Small intestine (tissue), 7 donors: Measurements from ENCODE around the gene AMIGO1. TPM values are rescaled to one million over a fixed set of nuclear protein-coding genes. Genes with fewer than 3 reads are reported as not detected.

Experiments used
- DNase-seq, 2 donors: peaks; one replicate each; pipeline versions ENCODE4 v3.0.0 to v3.0.0-alpha.2; 2013
- FAIRE-seq: peaks from 2 replicates; lab custom pipeline; 2012; peaks lifted over from hg19 to GRCh38; lab: Jason Lieb, UNC
- H3K27ac ChIP-seq, 3 donors: one replicate each; pipeline ENCODE4 v1.5.1; 2013; ENCODE audit warnings: low read length in 2 of 3, mild to moderate bottlenecking in 2 of 3, control low read depth in 1 of 3, inconsistent platforms in 1 of 3, low read depth in 1 of 3, moderate library complexity in 1 of 3
- H3K27me3 ChIP-seq, 3 donors: one replicate each; pipeline ENCODE4 v1.6.1; 2013; ENCODE audit warnings: low read length in 3 of 3, inconsistent platforms in 1 of 3; ENCODE audit not compliant: control insufficient read depth in 3 of 3, insufficient read depth in 3 of 3
- H3K36me3 ChIP-seq, 3 donors: one replicate each; pipeline ENCODE4 v1.6.1; 2013; ENCODE audit warnings: low read length in 3 of 3, inconsistent platforms in 1 of 3, low read depth in 1 of 3, mild to moderate bottlenecking in 1 of 3, moderate library complexity in 1 of 3; ENCODE audit not compliant: control insufficient read depth in 3 of 3, insufficient read depth in 2 of 3
- H3K4me1 ChIP-seq, 3 donors: one replicate each; pipeline ENCODE4 v1.6.1; 2013; ENCODE audit warnings: low read length in 2 of 3, inconsistent platforms in 1 of 3, low read depth in 1 of 3, mild to moderate bottlenecking in 1 of 3, moderate library complexity in 1 of 3; ENCODE audit not compliant: control insufficient read depth in 3 of 3, insufficient read depth in 2 of 3
- H3K4me3 ChIP-seq, 3 donors: one replicate each; pipeline ENCODE4 v1.5.1; 2013; ENCODE audit warnings: low read length in 3 of 3, control low read depth in 1 of 3, inconsistent platforms in 1 of 3, low read depth in 1 of 3, mild to moderate bottlenecking in 1 of 3, moderate library complexity in 1 of 3
- H3K9me3 ChIP-seq, 2 donors: one replicate each; pipeline ENCODE4 v1.6.1; 2013; ENCODE audit warnings: low read depth in 1 of 2, low read length in 1 of 2; ENCODE audit not compliant: control insufficient read depth in 2 of 2, insufficient read depth in 1 of 2
- WGBS, 3 donors: extraction: QIAGEN DNeasy Blood & Tissue Kit; methylation state at CpG; one replicate each; pipeline ENCODE4 v1.1.7; 2013; 5-methylcytosine and 5-hydroxymethylcytosine counted together
- polyA plus RNA-seq, 4 donors: library from polyadenylated mRNA; stranded (reverse) in 3 of 4; unstranded in 1 of 4; fragments of 200-250 nt in 3 of 4; fragments of 120-200 nt in 1 of 4; gene quantifications; one replicate each; pipeline versions ENCODE4 v1.2.1 to v1.2.3, GENCODE V29; 2013
- donor health status: healthy with polysubstance abuse.
- donor health status: control.
- donor health status: control.
- donor health status: Bipolar disorder and iron deficiency.
- donor health status: healthy.

The AMIGO1 gene
- polyA plus RNA-seq, 4 donors = 1.3 to 2.9 (median 2.2) TPM

GRCh38 chr1:109535971-109536491, 26.5 kb upstream of the AMIGO1 start:
- Histone ChIP-seq H3K36me3 (no peaks in the 10 kb centered on the region), H3K27me3 (no peaks in the 10 kb centered on the region), H3K4me3 (no peak overlapping the region), H3K4me1 (peaks cover 0 to 5% (median 0%) of the 10 kb centered on the region in 3 donors), H3K27ac (no peak overlapping the region), H3K9me3 (no peaks in the 10 kb centered on the region)
- FAIRE-seq (no peak), DNase-seq (no peak)
- 68 to 88% (median 84%) methylated on average over 5 of the region's 5 CpGs for WGBS, 3 donors

- WGBS, 3 donors = 70 to 78% (median 74%) methylated on average over 4 of the region's 4 CpGs
- Histone ChIP-seq H3K4me3 (no peak overlapping the region), H3K9me3 (no peaks in the 10 kb centered on the region), H3K4me1 (peaks cover 0 to 5% (median 0%) of the 10 kb centered on the region in 3 donors), H3K36me3 (no peaks in the 10 kb centered on the region), H3K27me3 (no peaks in the 10 kb centered on the region), H3K27ac (no peak overlapping the region)
- FAIRE-seq (no peak), DNase-seq (no peak)
Observed at GRCh38 chr1:109535481-109535880, 26.0 kb upstream of the AMIGO1 start.

GRCh38 chr1:109534307-109534858, 24.9 kb upstream of the AMIGO1 start:
- Histone ChIP-seq H3K9me3 (no peaks in the 10 kb centered on the region), H3K27me3 (no peaks in the 10 kb centered on the region), H3K4me1 (peaks cover 0 to 5% (median 0%) of the 10 kb centered on the region in 3 donors), H3K4me3 (no peak overlapping the region), H3K27ac (no peak overlapping the region), H3K36me3 (no peaks in the 10 kb centered on the region)
- DNase-seq = no peak
- 82 to 89% (median 84%) methylated on average over 1 of the region's 1 CpG for WGBS, 3 donors
- no peak for FAIRE-seq

- Histone ChIP-seq H3K36me3 (no peaks in the 10 kb centered on the region), H3K9me3 (no peaks in the 10 kb centered on the region), H3K4me3 (no peak overlapping the region), H3K4me1 (peaks cover 0 to 5% (median 0%) of the 10 kb centered on the region in 3 donors), H3K27ac (peak overlapping the region in 2 of 3 donors; percentile 2 to 6), H3K27me3 (no peaks in the 10 kb centered on the region)
- WGBS, 3 donors = 6 to 13% (median 9%) methylated on average over 12 of the region's 12 CpGs
- FAIRE-seq (no peak), DNase-seq (peak; percentile 81 to 87)
Observed at GRCh38 chr1:109532365-109533136, 23.0 kb upstream of the AMIGO1 start.

- H3K27ac ChIP-seq = no peak overlapping the region
- no peaks in the 10 kb centered on the region for H3K9me3 ChIP-seq
- no peaks in the 10 kb centered on the region for H3K27me3 ChIP-seq
- FAIRE-seq = no peak
- no peaks in the 10 kb centered on the region for H3K36me3 ChIP-seq
- 45 to 53% (median 47%) methylated on average over 16 of the region's 16 CpGs for WGBS, 3 donors
- DNase-seq = no peak
- H3K4me1 ChIP-seq = peaks cover 0 to 5% (median 0%) of the 10 kb centered on the region in 3 donors
- H3K4me3 ChIP-seq = no peak overlapping the region
Observed at GRCh38 chr1:109531826-109532364, 22.4 kb upstream of the AMIGO1 start.

- Histone ChIP-seq H3K36me3 (no peaks in the 10 kb centered on the region), H3K9me3 (no peaks in the 10 kb centered on the region), H3K4me3 (no peak overlapping the region), H3K4me1 (peaks cover 0 to 5% (median 0%) of the 10 kb centered on the region in 3 donors), H3K27me3 (no peaks in the 10 kb centered on the region), H3K27ac (no peak overlapping the region)
- DNase-seq = no peak
- 88 to 93% (median 89%) methylated on average over 4 of the region's 4 CpGs for WGBS, 3 donors
- FAIRE-seq = no peak
Observed at GRCh38 chr1:109531380-109531779, 21.9 kb upstream of the AMIGO1 start.

- Histone ChIP-seq H3K27me3 (no peaks in the 10 kb centered on the region), H3K27ac (peak overlapping the region in 1 of 3 donors; percentile 5), H3K4me1 (peaks cover 0 to 5% (median 0%) of the 10 kb centered on the region in 3 donors), H3K36me3 (no peaks in the 10 kb centered on the region), H3K4me3 (no peak overlapping the region), H3K9me3 (no peaks in the 10 kb centered on the region)
- DNase-seq (peak in 1 of 2 donors; percentile 29), FAIRE-seq (no peak)
- WGBS, 3 donors = 73 to 86% (median 83%) methylated on average over 13 of the region's 13 CpGs
Observed at GRCh38 chr1:109530457-109531087, 21.0 kb upstream of the AMIGO1 start.

GRCh38 chr1:109529881-109530456, 20.4 kb upstream of the AMIGO1 start:
- H3K9me3 ChIP-seq = no peaks in the 10 kb centered on the region
- WGBS, 3 donors = 69 to 82% (median 77%) methylated on average over 8 of the region's 8 CpGs
- FAIRE-seq (no peak), DNase-seq (no peak)
- H3K27me3 ChIP-seq = no peaks in the 10 kb centered on the region
- H3K27ac ChIP-seq = peak overlapping the region in 2 of 3 donors; percentile 4 to 5
- H3K36me3 ChIP-seq = no peaks in the 10 kb centered on the region
- peaks cover 0 to 5% (median 0%) of the 10 kb centered on the region in 3 donors for H3K4me1 ChIP-seq
- H3K4me3 ChIP-seq = no peak overlapping the region
